NT2/D1 (cell line): ENCODE data around the gene ALDH7A1.

Experiments used
- SUZ12 ChIP-seq: IDR thresholded peaks from 2 replicates; pipeline ENCODE4 v1.6.1; 2011; ENCODE audit not compliant: insufficient read length, insufficient read depth; ENCODE audit errors: extremely low read depth
- YY1 ChIP-seq: IDR thresholded peaks from 2 replicates; pipeline ENCODE4 v1.6.1; 2011; ENCODE audit not compliant: insufficient read length, insufficient read depth
- ZNF274 ChIP-seq: IDR thresholded peaks from 2 replicates; pipeline ENCODE4 v1.6.1; 2011; ENCODE audit warnings: mild to moderate bottlenecking, low read depth, low read length

- TF ChIP-seq SUZ12 (no peak), YY1 (no peak), ZNF274 (no peak)
These were observed 95.1 kb downstream of the ALDH7A1 start for GRCh38 chr5:126499853-126500342.
